GM23248 (cell line): Measurements from ENCODE around the gene PCDHB10.
"Not testable (repeated sequence)": the region's sequence is repeated elsewhere in the genome, so short reads cannot be mapped to it uniquely, and the experiment has no call there.

Source experiments
- EZH2 ChIP-seq: fragments of 200-600 bp; sonication (generic); IDR thresholded peaks from 2 replicates; pipeline ENCODE4 v1.6.1; 2018; ENCODE audit warnings: antibody characterized with exemption, mild to moderate bottlenecking; ENCODE audit not compliant: insufficient read depth, poor library complexity, severe bottlenecking
- EZH2phosphoT487 ChIP-seq: fragments of 200-600 bp; sonication (generic); IDR thresholded peaks from 2 replicates; pipeline ENCODE4 v1.6.1; 2018; ENCODE audit warnings: antibody characterized with exemption, moderate library complexity, mild to moderate bottlenecking, low read depth; ENCODE audit not compliant: insufficient read depth

GRCh38 chr5:141174291-141175104 lies 17.7 kb upstream of the PCDHB10 start:
- not testable (repeated sequence) for TF ChIP-seq EZH2, EZH2phosphoT487
